HG02938 (cell line): ENCODE data around the gene LYG1.
"Not testable (repeated sequence)": the region's sequence is repeated elsewhere in the genome, so short reads cannot be mapped to it uniquely, and the experiment has no call there.

ENCODE experiments used
- ATAC-seq: cut with Tn5 transposase; IDR thresholded peaks from one replicate; pipeline ENCODE4 v1.9.1; 2021; ENCODE audit warnings: mild to moderate bottlenecking, moderate library complexity; ENCODE audit not compliant: unreplicated experiment

LYG1 gene

DNA sequence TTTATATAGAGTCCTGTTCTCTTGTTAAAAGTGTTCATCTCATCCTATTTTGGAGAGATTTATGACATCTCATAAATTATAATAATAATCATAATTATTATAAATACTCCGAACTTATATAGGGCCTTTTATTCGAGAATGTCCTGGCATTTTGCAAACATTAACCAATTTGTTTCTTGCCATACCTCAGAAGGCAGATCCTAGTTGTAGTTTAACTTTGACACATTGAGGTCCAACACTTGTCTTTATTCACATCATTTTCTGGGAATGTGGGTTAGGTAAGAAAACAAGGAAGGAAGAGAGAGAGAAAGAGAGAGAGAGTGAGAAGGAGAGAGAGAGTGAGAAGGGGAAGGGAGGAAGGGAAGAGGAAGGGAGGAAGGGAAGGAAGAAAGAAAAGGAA is at the start of gene LYG1:
LYG1 (minus strand) TSS at position 101 of the 400 bp plus-strand sequence. CDS start 5,527 bp downstream, outside the sequence.
- ATAC-seq: not testable (repeated sequence)

DNA sequence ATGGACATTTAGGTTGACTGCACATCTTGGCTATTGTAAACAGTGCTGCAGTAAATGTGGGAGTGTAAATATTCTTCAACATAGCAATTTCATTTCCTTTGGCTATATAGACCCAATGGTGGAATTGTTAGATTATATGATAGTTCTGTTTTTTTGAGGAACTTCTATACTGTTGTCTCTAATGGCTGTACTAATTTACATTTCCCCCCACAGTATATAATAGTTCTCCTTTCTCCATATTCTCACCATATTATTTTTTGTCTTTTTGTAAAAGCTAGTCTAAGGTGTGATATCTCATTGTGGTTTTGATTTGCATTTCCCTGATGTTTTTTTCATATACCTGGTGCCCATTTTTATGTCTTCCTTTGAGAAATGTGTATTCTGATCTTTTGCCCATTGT is 49.2 kb upstream of the LYG1 start:
- no peak for ATAC-seq

DNA sequence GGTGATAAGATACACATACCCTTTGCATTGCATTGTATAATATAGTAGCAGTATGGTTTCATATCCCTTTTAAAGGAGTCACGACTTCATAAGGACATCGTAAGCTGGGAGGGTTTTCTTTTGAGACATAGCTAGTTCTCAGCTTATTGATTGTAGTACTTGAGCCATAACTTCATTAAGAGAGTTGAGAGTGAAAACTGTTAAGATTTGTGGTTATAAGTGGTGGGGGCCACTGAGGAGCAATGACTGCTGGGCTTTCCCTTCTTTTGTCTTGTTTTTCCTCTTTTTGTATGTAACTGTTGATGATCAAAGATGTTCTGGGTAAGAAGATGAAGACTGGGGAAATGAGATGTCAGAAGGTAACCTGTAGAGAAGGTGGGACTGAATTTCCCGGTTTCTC is 47.2 kb upstream of the LYG1 start:
- ATAC-seq: no peak

DNA sequence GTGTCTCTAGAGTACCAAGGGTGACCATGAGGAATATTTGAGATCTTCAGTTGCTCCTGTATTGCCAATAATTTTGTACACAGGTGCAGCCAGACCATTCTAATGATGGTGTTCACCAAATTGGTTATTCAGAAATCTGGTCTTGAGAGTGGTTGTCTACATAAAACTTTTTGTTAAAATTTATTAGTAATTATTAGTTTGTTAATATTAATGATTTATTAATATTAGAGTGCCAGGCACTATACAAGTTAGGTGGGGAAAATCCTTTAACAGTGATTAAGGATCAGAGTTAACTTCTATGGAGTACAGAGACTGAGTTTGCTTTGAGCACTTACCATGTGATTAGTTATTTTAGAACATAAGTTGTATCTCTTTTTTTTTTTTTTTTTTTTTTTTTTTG is 45.2 kb upstream of the LYG1 start:
- ATAC-seq: no peak

DNA sequence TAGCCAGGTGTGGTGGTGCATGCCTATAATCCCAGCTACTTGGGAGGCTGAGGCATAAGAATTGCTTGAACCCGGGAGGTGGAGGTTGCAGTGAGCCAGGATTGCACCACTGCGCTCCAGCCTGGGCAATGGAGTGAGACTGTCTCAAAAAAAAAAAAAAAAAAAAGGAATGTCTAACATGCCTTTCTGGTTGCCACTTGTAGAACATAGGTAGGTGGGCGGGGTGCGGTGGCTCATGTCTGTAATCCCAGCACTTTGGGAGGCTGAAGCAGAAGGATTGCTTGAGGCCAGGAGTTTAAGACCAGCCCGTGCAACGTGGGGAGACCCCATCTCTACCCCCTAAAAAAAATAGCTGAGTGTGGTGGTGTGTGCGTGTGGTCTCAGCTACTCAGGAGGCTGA is 44.4 kb upstream of the LYG1 start:
- not testable (repeated sequence) for ATAC-seq

DNA sequence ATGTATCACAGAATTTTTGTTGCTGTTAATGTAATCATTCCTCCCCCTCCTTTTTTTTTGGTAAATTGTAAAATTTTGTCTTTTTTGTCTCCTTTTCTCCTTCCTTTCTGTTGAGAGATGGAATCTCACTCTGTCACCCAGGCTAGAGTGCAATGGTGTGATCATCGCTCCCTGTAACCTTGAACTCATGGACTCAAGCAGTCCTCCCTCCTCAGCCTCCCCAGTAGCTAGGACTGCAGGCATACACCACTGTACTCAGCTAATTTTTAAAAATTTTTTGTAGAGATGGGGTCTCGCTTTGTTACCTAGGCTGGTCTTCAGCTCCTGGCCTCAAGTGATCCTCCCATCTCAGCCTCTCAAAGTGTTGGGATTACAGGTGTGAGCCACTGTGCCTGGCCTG is 41.5 kb upstream of the LYG1 start:
- no peak for ATAC-seq

DNA sequence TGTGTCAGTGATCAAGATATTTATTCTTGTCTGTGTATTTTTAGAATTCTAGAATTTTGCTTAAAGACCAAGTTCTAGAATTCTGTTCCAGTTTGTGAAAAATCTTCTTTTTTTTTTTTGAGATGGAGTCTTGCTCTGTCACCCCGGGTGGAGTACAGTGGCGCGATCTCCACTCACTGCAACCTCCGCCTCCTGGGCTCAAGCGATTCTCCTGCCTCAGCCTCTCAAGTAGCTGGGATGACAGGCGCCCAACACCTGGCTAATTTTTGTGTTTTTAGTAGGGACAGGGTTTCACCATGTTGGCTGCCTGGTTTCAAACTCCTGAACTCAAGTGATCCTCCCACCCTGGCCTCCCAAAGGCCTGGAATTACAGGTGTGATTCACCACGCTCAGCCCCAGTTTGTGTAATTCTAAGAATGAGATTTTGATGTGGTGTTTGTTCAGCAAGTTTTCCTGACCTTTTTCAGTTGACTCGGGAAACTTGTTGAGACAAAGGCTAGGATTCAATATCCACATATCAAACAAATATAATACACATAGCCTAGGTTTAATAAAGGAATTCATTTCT is 39.8 kb upstream of the LYG1 start:
- ATAC-seq: no peak

DNA sequence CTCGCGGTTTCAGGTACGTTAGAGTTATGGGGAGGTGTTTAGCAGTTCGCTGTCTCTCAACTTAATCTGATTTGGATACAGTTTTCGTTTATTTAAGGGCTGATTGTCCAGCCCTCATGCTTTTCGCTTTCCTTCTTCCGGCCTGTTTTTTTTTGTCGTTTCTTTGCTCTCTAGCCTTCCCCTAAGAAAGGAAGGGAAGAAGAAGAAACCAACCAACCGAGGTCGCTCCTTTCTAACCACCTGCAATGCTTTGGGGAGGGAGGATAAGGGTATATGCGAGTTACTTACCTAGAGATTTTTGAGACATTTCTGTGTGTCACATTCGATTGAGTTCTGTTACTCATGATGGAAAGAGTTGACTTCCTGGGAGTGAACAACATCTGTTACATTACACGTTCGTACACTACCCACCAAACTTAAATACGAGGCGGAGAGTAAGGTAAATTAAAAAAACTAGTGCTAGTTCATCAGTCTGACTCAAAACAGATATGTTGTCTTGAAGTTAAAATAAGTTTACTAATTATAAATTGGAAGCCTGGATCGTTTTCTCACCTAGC is 37.1 kb upstream of the LYG1 start:
- no peak for ATAC-seq

DNA sequence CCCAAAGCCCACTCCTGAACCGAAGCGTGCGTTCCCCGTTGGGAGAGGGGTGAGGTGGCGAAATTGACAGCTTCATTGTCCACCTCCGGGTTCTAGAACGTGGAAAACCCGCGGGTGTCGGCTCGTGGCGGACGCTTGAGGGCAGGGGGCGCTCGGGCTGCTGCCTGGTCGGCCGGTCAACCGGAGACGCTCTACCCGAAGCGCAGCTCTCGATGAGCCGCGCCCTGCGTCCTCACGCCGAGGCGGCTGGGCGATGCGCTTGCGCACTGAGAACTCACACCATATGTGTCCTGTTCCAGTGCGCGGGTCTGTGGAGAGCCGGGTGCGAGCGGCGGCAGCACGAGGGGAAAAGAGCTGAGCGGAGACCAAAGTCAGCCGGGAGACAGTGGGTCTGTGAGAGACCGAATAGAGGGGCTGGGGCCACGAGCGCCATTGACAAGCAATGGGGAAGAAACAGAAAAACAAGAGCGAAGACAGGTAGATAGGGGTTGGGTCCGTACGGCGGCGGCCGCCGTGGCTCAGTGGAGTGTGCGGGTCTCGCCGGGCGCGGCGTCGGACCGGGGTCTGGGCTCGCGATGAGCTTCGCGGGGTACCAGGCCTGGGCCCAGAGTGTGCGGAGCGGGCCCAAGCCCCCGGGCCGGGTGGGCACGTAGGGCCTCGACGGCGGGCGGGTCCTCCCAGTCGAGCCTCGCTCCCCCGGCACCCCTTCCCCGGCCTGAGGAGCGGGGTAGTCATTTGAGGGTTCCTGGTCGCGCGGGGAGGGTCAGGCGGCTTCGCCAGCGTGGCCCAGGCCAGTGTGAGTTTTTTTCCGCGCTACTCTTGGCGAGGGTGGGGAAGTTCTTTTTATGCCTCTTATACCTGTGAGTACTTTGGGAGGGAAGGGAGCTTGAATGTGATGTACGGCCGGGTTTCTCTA is 36.4 kb upstream of the LYG1 start, which contains the start of gene EIF5B:
EIF5B (plus strand) TSS at position 277 of the 916 bp plus-strand sequence; CDS start at position 443, 166 bp downstream.
- ATAC-seq: peak; percentile 46

DNA sequence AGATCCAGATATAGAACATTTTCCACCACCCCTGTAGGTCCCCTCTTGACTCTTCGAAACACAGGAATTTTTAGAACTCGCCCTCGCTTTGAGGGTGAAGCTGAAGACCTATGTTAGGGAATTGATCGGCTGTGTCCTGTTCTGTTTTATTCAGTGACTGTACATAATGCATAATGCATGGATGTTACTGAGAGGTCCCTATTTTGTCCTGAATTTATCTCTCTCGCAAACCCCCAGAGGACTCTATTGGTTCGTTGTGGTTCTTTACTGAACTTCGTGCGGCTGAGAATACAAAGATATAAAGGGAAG is 35.8 kb upstream of the LYG1 start:
- ATAC-seq: peak; percentile 5

DNA sequence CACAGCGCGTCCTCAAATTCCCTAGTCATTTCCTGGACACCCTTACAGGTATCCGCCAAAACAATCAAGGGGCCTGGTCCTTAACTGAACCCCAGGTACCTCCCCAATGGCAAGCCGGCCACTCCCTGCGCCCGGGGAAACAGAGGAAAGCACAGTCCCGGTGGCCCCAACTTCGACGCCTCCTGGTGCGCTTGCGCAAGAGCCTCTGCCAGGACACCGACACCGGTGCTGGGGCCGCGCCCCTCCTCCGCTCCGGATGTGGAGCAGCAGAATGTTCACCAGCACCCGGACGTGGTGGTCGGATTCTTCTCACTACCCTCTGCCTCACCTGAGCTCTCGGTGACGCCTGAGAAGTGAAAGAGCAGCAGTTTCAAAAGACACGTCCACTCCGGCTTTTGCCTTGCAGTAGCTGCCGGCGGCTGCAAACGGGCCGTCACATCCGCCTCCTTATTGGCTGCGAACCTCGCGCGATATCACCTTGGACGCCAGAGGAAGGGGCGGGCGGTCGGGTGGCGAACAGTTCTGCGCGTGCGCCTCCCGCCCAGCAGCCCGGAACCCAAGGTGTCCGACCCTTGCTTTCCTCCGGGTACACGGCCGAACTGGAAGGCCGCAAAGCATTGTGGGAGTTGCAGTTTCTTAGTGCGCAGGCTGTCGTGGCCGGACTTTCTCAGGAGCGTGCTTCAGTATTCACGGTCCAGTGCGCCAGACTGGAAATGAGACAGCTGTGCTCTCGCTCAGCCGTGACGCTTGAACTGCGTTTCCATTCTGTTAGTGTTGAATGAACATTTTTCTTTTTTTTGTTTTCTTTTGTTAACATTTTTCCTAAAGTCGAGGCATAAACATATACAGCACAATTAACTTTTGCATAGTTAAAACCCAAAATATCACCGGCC is 35.2 kb upstream of the LYG1 start, which contains the start of gene TXNDC9:
TXNDC9 (minus strand) TSS at position 423 of the 893 bp plus-strand sequence. CDS start 3,123 bp downstream, outside the sequence.
- ATAC-seq: peak; percentile 66

DNA sequence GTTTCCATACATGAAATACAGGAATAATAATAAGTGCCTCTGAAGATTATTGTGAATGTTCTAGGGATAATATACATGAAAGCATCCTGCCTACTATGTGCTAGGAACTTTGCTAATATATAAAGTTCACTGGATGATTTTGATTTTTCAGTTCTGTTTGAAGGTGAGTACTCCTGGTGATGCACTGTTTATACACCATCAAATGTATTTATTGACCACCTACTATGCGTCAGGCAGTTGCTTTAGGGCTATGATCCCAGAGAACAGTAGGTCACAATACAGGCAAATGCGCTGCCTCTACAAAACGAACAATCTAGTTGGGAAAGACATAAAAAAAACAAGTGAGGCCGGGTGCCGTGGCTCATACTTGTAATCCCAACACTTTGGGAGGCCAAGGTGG is 24.4 kb upstream of the LYG1 start:
- no peak for ATAC-seq

DNA sequence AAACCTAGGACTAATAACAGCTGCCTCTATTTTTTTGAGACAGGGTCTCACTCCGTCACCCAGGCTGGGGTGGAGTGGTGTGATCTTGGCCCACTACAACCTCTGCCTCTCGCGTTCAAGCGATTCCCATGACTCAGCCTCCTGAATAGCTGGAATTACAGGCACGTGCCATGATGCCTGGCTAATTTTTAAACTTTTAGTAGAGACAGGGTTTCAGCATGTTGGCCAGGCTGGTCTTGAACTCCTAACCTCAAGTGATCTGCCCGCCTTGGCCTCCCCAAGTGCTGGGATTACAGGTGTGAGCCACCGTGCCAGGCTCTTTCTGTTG is 16.8 kb upstream of the LYG1 start:
- not testable (repeated sequence) for ATAC-seq

DNA sequence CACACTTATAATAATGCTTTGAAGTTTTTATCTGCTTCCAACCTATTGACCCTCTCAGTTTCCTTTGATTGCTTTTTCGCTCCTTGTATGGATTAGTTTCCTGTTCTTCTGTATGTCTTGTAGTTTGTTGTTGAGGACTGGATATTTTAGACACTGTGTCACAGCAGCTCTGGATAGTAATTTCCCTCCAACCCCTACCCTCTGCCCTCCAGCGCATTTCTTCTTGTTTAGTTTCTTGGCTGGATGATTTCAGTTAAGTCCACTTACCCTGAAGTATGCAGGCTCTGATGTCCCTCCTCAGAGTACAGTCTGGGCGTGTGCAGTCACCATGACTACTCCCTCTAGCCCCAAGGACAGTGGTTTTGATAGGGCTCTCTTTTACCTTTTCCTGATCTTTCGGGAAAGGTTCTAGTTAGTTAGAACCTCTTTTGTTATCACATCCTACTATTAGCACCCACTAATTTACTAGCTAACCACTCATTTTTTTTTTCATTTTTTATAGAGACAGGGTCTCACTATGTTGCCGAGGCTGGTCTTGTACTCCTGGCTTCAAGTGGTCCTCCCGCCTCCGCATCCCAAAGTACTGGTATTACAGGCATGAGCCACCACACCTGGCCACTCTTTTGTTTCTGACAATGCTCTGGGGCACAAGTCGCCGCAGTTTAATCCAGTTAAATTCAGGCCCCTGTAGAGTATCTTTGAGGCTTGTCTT is 16.3 kb upstream of the LYG1 start:
- ATAC-seq: no peak

DNA sequence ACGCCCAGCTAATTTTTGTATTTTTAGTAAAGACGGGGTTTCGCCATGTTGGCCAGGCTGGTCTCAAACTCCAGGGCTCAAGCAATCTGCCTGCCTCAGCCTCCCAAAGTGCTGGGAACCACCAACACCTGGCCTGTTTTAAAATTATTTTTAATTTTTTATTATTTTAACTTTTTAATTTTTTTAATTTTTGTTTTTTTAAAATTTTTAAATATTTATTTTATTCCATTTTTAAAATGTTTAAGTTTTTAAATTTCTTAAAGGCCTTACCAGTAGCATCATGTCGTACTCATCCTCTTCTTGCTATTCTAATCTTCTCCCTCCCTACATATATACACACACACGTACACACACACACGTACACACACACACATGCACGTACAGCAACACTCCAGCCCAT is 1.4 kb downstream of the LYG1 start:
- no peak for ATAC-seq

DNA sequence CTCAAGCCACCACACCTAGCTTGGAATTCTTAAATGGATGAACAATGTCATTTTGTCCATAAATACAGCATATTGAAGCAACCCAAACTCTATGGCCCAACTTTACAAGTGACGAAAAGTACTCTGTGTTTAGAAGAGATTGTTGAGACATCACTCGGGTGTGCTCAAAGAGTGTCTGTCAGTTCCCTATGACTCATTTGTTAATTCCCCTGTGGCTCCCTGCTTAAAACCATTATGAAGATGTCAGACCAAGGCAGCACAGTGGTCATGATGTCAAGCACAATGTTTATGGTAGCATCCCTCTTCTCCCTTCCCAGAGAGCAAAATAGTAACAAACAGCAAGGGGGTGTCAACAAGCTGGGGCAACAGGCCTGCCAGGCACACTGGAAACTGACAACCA is 3.0 kb downstream of the LYG1 start:
- ATAC-seq: no peak

DNA sequence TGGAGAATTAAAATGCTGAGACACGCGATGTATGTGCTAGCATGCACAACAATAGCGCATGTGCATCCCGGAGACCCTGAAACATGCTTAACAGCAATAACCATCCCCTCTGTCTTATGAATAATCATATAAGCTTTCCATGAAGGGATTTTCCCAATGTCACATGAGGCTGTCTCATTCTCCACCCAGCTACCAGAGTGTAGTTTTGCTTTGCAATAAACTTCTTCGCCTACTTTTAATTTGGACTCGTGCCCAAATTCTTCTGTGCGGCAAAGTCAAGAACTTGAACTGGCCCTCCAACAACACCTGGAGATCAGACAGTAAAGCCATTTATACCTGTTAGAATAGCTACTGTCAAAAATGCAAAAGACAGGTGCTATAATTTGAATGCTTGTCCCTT is 15.5 kb downstream of the LYG1 start:
- ATAC-seq: no peak

DNA sequence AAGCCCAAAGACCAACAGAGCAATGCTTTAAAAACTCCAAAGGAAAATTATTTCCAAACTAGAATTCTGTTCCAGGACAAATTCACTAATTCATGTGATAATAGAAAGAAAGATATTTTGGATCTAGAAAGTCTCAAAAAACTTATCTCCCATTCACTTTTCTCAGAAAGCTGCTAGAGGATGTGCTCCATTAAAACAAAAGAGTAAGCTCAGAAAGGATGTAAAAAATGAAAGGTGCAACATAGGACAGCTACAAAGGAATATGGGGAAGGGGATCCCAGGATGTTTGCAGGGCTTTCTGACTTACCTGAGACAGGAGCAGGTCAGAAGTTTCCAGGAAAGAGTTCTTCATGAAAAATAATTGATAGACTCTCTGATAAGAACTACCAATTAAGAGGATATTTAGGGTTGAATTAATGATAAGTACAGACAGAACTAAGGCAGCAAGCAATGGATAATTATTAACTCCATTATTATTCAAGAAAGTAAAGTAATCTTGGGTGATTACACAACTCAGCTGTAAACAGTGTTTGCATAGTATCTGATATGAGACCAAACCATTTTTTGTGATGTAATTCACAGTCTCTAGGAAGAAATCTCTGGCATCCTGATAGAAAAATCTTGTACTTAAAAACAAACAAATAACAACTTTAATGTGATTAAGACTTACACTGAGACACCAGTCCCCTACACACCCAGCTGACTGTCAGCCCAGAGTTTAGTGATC is 20.9 kb downstream of the LYG1 start:
- ATAC-seq: no peak

DNA sequence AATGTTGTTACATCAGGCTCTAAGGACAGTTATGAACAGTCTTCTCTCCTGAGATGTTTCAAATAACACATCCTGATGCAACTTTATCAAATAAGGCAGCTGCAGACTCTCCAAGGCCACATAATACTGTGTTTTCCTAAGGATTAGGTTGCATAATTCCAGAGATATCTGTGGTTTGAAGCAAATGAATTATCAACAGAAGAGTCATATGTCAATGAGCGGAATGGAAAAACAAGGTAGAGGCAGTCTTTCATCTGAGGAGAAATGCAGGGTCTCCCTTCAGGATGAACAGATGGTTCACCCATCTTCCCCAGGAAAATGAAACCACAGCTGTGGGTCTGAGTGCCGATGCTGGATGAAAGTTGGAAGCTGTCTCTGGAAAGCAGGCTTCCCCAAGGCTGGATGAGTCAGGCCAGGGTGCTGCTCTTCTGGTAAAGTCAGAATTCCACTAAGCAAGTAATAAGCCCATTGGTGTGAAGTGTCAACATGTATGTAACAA is 22.2 kb downstream of the LYG1 start:
- ATAC-seq: no peak
